Mucosa of descending colon (tissue), 3 donors: ENCODE measurements around the gene EIPR1. TPM values are rescaled to one million over a fixed set of nuclear protein-coding genes. Genes with fewer than 3 reads are reported as not detected.

ENCODE experiments used
- ATAC-seq: fragments of 200-7000 bp; cut with Tn5 transposase; one replicate; pipeline ENCODE4 v1.9.1; 2020; ENCODE audit warnings: mild to moderate bottlenecking, moderate library complexity
- DNase-seq, 3 donors: peaks; one replicate each; pipeline ENCODE4 v3.0.0-alpha.2; 2020
- H3K36me3 ChIP-seq: fragments of 200-600 bp; one replicate; pipeline ENCODE4 v1.8.0; 2021; ENCODE audit warnings: low read depth, mild to moderate bottlenecking
- H3K4me1 ChIP-seq: fragments of 200-600 bp; one replicate; pipeline ENCODE4 v1.8.0; 2021; ENCODE audit warnings: low read depth, mild to moderate bottlenecking
- H3K4me3 ChIP-seq: fragments of 200-600 bp; one replicate; pipeline ENCODE4 v1.8.0; 2021; ENCODE audit warnings: mild to moderate bottlenecking
- H3K9me3 ChIP-seq: fragments of 200-600 bp; one replicate; pipeline ENCODE4 v1.8.0; 2021; ENCODE audit warnings: mild to moderate bottlenecking
- intact Hi-C, 2 donors: fragments of 100-400 bp; cut with DNase I in 1 of 2; cut with micrococcal nuclease in 1 of 2; formaldehyde crosslinking; loops; one replicate each; pipeline versions ENCODE4 v1.11.0 to v1.11.1; 2022; cut with DNase I, micrococcal nuclease
- total RNA-seq, 3 donors: library from RNA; stranded (reverse); fragmentation: NEBNext Ultra II Directional in 2 of 3; extraction: Animal tissue kit (Norgen Biotek cat#: 25700) in 2 of 3; gene quantifications; one replicate each; pipeline versions ENCODE4 v1.2.1 to v1.2.4, GENCODE V29; 2021 to 2023
- TF ChIP-seq, protein P1 (sequence below): fragments of 200-600 bp; IDR thresholded peaks from one replicate; pipeline ENCODE4 v1.8.0; 2022; ENCODE audit warnings: antibody characterized with exemption, mild to moderate bottlenecking
- donor health status: DM: no; HTN: no; CAD: no; lungs with moderate emphysema.
- donor health status: DM: no; HTN: no; CAD: no.
- donor health status: DM: no; HTN: yes; CAD: no.

EIPR1 gene
- total RNA-seq, 3 donors from 2014 or later: 15.9 to 27.1 (median 25.0) TPM

DNA sequence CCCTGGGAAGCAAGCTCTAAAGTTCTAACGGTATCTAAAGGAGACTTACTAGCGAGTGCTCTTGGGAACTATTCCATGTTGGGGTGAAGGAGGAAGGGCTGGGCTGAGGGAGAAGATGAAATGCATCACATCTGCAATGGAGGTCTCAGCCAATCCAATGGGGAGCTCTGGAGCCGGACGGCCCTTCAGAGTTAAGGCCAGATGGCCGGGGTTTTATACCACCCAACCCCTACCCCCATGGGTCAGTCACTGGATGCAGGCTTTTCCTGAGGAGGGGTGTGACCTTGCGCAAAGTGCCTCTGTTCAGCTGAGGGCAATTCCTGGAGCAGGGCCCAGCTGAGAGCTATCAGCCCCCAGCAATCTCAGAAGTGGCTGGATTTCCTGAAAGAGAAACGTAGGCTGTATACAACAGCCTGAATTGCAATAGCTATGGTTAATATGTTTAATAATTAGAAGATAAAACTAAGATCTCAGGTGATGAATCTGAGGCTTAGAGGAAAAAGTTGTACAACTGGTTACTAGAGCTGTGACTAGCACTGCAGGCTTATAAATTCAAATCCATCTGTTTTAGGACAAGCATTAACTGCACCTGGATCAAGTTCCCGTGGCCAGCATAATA lies 21.6 kb downstream of the EIPR1 start:
- TF ChIP-seq, protein P1, sequence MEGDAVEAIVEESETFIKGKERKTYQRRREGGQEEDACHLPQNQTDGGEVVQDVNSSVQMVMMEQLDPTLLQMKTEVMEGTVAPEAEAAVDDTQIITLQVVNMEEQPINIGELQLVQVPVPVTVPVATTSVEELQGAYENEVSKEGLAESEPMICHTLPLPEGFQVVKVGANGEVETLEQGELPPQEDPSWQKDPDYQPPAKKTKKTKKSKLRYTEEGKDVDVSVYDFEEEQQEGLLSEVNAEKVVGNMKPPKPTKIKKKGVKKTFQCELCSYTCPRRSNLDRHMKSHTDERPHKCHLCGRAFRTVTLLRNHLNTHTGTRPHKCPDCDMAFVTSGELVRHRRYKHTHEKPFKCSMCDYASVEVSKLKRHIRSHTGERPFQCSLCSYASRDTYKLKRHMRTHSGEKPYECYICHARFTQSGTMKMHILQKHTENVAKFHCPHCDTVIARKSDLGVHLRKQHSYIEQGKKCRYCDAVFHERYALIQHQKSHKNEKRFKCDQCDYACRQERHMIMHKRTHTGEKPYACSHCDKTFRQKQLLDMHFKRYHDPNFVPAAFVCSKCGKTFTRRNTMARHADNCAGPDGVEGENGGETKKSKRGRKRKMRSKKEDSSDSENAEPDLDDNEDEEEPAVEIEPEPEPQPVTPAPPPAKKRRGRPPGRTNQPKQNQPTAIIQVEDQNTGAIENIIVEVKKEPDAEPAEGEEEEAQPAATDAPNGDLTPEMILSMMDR: no peak
- ATAC-seq (no peak), DNase-seq (no peak)
- no peak overlapping the region for H3K4me3 ChIP-seq
- H3K36me3 ChIP-seq: no peaks in the 10 kb centered on the region
- no peaks in the 10 kb centered on the region for H3K4me1 ChIP-seq
- no peaks in the 10 kb centered on the region for H3K9me3 ChIP-seq
- intact Hi-C loops: no loop called here

DNA sequence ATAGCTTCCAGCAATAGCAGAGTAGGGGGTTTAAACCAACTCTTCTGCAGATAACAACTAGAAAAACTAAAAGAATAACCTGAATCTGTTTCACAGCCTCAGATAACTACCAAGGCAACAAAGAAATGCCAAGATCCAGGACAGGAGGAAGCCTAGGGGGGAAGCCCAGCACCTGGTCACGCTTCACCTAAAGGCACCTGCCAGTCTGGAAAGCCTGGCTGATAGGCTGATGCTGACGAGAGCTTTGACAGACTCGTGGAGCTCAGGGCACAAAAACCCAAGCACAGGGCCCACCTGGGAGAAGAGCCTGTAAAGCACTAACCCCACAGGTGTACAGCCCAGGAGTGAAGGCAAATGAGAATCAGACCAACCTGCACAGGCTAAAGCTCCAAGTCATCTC lies 22.6 kb downstream of the EIPR1 start:
- DNase-seq: no peak
- no peaks in the 10 kb centered on the region for H3K4me1 ChIP-seq
- TF ChIP-seq, protein P1: no peak
- intact Hi-C loops: no loop called here
- H3K4me3 ChIP-seq: no peak overlapping the region
- no peaks in the 10 kb centered on the region for H3K9me3 ChIP-seq
- H3K36me3 ChIP-seq: no peaks in the 10 kb centered on the region
- no peak for ATAC-seq

DNA sequence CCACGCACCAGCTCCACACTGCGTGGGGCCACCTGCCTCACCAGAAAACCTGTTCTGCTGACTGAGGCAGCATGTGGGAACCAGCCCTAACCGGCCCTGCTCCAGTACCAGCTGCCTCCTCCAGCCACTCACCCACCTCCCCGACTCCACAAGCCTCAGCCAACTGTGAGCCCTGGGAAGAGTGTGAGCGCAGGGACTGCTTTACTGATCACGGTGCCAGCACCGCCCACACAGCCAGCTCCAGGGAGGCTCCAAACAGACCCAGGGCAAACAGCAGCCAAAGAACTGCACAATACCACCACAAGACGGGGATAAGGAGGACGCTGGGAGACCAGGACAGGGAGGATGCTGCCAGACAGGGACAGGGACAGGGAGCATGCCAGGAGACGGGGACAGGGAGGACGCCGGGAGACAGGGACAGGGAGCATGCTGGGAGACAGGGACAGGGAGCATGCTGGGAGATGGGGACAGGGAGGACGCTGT lies 28.4 kb downstream of the EIPR1 start:
- no peaks in the 10 kb centered on the region for H3K9me3 ChIP-seq
- TF ChIP-seq, protein P1: no peak
- no peak overlapping the region for H3K4me3 ChIP-seq
- intact Hi-C loops: no loop called here
- no peaks in the 10 kb centered on the region for H3K36me3 ChIP-seq
- DNase-seq (no peak), ATAC-seq (no peak)
- no peaks in the 10 kb centered on the region for H3K4me1 ChIP-seq

DNA sequence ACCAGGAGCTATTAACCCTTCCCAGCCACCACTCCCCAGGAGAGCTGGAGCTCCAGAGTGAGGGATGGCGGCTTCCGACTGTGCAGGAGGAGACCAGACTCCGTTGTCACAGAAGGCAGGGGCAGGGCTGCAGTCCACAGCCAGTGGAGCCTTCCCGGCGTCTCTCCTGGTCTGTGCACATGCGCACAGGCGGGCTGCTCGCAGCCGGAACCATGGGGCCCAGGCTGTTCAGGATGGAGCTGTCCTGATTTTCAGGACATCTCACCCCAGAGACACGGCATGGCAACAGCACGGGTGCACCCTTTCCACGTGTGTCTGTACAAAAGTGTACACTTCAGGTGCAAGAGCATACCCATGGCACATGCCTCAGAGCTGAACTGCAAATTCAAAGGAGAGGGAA lies 28.9 kb downstream of the EIPR1 start:
- DNase-seq (no peak), ATAC-seq (no peak)
- no peaks in the 10 kb centered on the region for H3K36me3 ChIP-seq
- TF ChIP-seq, protein P1: no peak
- no peaks in the 10 kb centered on the region for H3K9me3 ChIP-seq
- H3K4me3 ChIP-seq: no peak overlapping the region
- no peaks in the 10 kb centered on the region for H3K4me1 ChIP-seq
- intact Hi-C loops: no loop called here

DNA sequence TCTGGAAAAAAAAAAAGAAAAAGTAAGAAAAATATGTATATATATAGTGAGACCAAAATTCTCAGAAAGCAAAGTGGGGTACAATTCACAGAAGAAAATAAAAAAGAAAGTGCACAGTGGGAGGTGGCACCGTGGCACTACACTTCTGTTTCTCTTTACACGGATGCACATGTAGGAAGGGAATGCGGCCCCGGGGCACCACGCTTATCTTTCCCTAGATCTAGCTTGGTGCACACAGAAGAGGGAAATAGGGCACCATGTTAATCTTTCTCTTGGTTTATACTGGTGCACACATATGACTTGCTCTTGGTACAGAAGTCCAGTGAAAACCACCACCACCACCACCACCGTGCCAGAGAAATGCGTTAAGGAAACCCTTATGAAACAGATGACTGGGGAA lies 32.0 kb downstream of the EIPR1 start:
- intact Hi-C loops: no loop called here
- Histone ChIP-seq H3K9me3 (no peaks in the 10 kb centered on the region), H3K4me1 (no peaks in the 10 kb centered on the region), H3K4me3 (no peak overlapping the region), H3K36me3 (no peaks in the 10 kb centered on the region)
- DNase-seq (no peak), ATAC-seq (no peak)
- TF ChIP-seq, protein P1: no peak

DNA sequence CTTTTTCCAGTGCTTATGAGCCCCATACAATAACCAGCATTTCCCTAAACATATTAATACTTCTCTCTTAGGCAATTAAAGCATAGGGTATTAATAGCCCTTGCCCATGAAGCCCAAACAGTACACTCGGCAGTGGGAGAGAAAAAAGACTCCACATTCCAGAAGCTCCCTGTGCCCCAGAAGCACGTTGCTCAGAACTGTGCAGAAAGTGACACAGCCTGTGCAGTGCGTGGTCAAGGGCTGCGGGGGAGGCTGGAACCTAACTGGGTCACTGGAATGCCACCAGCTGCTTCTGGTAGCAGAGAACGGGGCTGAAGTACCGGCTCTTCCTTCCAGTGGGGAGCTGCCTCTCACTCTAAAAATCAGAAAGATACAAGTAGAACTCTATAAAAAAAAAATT lies 32.7 kb downstream of the EIPR1 start:
- no peak for ATAC-seq

More for the DNA sequence above, 32.7 kb downstream of the EIPR1 start:
- Histone ChIP-seq H3K4me1 (no peaks in the 10 kb centered on the region), H3K9me3 (no peaks in the 10 kb centered on the region), H3K36me3 (no peaks in the 10 kb centered on the region), H3K4me3 (no peak overlapping the region)
- TF ChIP-seq, protein P1: no peak
- intact Hi-C loops: no loop called here
- no peak for DNase-seq
